ENCODE data around the gene CSNK1G2.

GRCh38 chr19:1978346-1978894, 37.4 kb downstream of the CSNK1G2 start:
- TF ChIP-seq, protein P1, sequence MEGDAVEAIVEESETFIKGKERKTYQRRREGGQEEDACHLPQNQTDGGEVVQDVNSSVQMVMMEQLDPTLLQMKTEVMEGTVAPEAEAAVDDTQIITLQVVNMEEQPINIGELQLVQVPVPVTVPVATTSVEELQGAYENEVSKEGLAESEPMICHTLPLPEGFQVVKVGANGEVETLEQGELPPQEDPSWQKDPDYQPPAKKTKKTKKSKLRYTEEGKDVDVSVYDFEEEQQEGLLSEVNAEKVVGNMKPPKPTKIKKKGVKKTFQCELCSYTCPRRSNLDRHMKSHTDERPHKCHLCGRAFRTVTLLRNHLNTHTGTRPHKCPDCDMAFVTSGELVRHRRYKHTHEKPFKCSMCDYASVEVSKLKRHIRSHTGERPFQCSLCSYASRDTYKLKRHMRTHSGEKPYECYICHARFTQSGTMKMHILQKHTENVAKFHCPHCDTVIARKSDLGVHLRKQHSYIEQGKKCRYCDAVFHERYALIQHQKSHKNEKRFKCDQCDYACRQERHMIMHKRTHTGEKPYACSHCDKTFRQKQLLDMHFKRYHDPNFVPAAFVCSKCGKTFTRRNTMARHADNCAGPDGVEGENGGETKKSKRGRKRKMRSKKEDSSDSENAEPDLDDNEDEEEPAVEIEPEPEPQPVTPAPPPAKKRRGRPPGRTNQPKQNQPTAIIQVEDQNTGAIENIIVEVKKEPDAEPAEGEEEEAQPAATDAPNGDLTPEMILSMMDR (IDR thresholded peaks at IDR 0.05) = no peak
- no peak for TF ChIP-seq ZFX (IDR thresholded peaks at IDR 0.05; ENCODE audit: borderline replicate concordance)
